GM06990 (cell line): ENCODE measurements around the gene C1orf185.

Source experiments
- DNase-seq: peaks from one replicate; pipeline ENCODE4 v3.0.0-alpha.2; 2011; ENCODE audit not compliant: insufficient read length; ENCODE audit errors: extremely low read depth
- H3K27me3 ChIP-seq: replicated peaks from 2 replicates; pipeline ENCODE4 v1.6.0; 2011; ENCODE audit warnings: low read length; ENCODE audit not compliant: control insufficient read depth, insufficient read depth
- H3K36me3 ChIP-seq: 2 replicates; pipeline ENCODE4 v1.5.1; 2011; ENCODE audit warnings: low read length; ENCODE audit not compliant: control insufficient read depth, insufficient read depth
- H3K4me3 ChIP-seq: replicated peaks from 2 replicates; pipeline ENCODE4 v1.5.1; 2011; ENCODE audit warnings: low read depth, mild to moderate bottlenecking, control low read depth, low read length
- TF ChIP-seq, protein P1 (sequence below): IDR thresholded peaks from 2 replicates; pipeline ENCODE4 v1.5.1; 2011; ENCODE audit warnings: low read length, control low read depth, mild to moderate bottlenecking, inconsistent platforms; ENCODE audit not compliant: insufficient read depth, poor library complexity, severe bottlenecking

C1orf185 gene

DNA sequence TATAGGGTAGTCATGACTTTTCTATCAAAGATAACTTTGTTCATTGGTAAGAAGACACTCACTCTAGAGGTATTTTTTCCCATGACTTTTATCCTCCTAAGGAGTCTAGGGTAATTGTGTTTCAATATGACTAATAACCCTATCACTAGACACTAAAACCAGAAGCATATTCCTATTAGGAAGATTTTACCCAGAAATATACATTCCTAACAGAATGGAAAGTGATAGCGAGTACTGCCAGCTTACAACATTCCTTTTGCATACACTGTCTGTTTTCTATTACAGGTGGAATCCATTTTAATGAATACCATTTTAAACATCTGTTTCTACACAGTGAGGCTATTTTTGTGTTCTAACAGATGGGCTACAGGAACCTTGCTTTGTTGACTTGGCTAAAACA, 31.4 kb upstream of the C1orf185 start:
- no peaks in the 10 kb centered on the region for H3K36me3 ChIP-seq
- DNase-seq, result no peak
- H3K27me3 ChIP-seq, result no peaks in the 10 kb centered on the region
- no peak overlapping the region for H3K4me3 ChIP-seq
- TF ChIP-seq, protein P1, sequence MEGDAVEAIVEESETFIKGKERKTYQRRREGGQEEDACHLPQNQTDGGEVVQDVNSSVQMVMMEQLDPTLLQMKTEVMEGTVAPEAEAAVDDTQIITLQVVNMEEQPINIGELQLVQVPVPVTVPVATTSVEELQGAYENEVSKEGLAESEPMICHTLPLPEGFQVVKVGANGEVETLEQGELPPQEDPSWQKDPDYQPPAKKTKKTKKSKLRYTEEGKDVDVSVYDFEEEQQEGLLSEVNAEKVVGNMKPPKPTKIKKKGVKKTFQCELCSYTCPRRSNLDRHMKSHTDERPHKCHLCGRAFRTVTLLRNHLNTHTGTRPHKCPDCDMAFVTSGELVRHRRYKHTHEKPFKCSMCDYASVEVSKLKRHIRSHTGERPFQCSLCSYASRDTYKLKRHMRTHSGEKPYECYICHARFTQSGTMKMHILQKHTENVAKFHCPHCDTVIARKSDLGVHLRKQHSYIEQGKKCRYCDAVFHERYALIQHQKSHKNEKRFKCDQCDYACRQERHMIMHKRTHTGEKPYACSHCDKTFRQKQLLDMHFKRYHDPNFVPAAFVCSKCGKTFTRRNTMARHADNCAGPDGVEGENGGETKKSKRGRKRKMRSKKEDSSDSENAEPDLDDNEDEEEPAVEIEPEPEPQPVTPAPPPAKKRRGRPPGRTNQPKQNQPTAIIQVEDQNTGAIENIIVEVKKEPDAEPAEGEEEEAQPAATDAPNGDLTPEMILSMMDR, result no peak

DNA sequence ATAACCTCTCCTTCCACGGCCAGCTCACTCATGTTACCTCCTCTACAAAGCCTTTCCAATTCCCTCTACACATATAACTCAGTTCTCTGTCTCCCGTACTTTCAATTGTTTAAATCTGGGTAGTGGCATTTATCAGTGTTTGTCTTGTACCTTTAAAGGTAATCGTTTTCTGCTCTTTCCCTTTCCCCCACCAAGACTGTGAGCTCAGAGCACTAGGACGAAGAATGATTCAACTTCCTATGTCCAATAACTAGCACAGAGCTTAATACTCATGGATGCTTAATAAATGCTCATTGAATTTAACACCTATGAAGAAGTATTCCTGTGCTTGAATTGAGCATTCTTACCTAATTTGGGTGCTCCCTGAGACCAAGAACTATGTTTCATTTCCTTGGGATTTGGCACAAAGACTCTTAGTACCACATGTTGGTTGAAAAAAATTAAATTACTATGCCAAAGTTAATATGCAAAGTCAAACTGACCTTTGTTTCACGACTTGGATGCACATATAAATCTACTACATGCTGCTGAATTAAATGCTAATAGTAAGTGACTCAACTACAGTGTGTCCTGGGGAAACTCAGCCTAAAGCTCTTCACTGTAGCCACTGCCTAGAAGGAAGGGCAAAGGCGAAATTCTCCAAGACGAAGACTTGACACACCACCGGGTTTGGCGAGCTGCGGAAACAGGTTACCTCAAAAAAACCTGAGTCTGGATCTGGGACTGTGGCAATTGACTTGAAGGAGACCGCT, 30.6 kb upstream of the C1orf185 start:
- no peak overlapping the region for H3K4me3 ChIP-seq
- H3K27me3 ChIP-seq, result no peaks in the 10 kb centered on the region
- TF ChIP-seq, protein P1, result no peak
- no peaks in the 10 kb centered on the region for H3K36me3 ChIP-seq
- no peak for DNase-seq

DNA sequence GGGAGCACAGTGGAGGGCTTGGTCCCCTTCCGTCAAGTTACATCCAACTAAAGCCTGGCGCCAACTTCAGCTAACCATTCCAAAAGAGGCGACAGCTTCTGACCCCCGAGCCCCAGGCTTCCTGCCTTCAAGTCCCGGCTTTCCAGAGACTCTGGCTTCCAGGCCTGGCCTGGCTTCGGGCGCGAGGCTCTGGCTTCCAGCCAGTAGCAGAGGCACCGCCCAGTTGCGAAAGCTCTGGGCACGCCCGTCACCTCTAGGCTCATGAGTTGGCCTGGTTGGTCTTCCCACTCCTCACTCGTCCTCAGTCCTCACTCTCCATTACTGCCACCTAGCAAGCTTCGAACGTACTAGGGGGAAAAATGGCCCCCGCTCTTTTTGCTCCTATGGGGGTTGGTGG, 30.0 kb upstream of the C1orf185 start:
- TF ChIP-seq, protein P1, result no peak
- no peak overlapping the region for H3K4me3 ChIP-seq
- DNase-seq, result no peak
- no peaks in the 10 kb centered on the region for H3K36me3 ChIP-seq
- no peaks in the 10 kb centered on the region for H3K27me3 ChIP-seq

DNA sequence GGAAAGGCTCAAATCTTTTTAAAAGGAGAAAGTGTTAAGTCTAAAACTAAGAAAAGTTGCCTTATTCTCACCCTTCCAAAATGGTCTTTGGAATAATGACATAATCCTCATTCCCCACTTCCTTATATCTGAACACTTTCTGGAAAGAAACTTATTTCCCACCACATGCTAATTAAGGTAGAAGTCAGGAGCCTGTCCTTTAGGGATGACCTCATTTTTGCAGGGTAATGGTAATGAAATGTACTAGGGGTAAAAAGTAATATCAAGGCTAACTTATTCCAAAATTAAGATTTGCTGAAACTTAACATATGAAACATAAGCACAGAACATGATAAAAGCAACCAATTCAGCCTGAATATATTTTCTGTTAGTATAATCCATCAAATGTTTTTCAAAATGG, 29.4 kb upstream of the C1orf185 start:
- H3K27me3 ChIP-seq, result no peaks in the 10 kb centered on the region
- H3K4me3 ChIP-seq, result no peak overlapping the region
- no peak for DNase-seq
- H3K36me3 ChIP-seq, result no peaks in the 10 kb centered on the region
- TF ChIP-seq, protein P1, result no peak

DNA sequence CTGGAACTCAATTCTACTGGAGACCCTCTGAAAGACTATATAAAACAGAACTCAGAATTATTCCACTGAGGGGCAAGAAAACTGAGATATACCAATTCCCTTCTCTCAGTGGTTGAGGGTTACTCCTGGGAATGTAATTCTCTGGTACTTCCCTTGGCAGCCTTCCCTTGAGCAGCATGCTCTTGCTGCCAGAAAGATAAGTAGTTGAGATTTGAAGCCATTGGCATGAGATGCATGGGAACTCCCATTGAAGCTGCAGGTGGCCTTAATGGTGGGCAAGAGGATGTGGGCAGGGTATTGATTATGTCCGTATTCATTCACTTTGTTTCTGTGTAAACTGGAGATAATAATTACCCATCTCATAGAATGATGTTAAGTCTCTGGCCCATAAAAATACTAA, 28.6 kb upstream of the C1orf185 start:
- H3K27me3 ChIP-seq, result no peaks in the 10 kb centered on the region
- no peaks in the 10 kb centered on the region for H3K36me3 ChIP-seq
- DNase-seq, result no peak
- no peak overlapping the region for H3K4me3 ChIP-seq
- TF ChIP-seq, protein P1, result no peak
